Mammary epithelial cell (primary cell): ENCODE data around the gene RELA.
"Not testable (repeated sequence)": the region's sequence is repeated elsewhere in the genome, so short reads cannot be mapped to it uniquely, and the experiment has no call there.

ENCODE experiments used
- CTCF ChIP-seq, 2 donors: IDR thresholded peaks in 1 of 2; conservative IDR thresholded peaks in 1 of 2; 2 replicates each; pipeline ENCODE4 v1.5.1; 2011 to 2012; ENCODE audit warnings: inconsistent platforms in 2 of 2, low read length in 2 of 2, mild to moderate bottlenecking in 2 of 2, control low read depth in 1 of 2, low read depth in 1 of 2; ENCODE audit not compliant: insufficient read depth in 1 of 2; ENCODE audit errors: extremely low read depth in 1 of 2
- EZH2 ChIP-seq: IDR thresholded peaks from 2 replicates; pipeline ENCODE4 v1.6.1; 2012; ENCODE audit warnings: low read length, inconsistent platforms, borderline replicate concordance

GRCh38 chr11:65707002-65707401 lies 44.3 kb upstream of the RELA start:
- not testable (repeated sequence) for TF ChIP-seq CTCF (conservative IDR thresholded peaks at IDR 0.05 in 1 of 2, IDR thresholded peaks at IDR 0.05 in 1 of 2; ENCODE audit: extremely low read depth in 1 of 2, insufficient read depth in 1 of 2, low read depth in 1 of 2, low read length in 2 of 2); EZH2
